GM12864 (cell line): ENCODE results near the gene MSI2.

ENCODE experiments used
- DNase-seq: peaks from one replicate; pipeline ENCODE4 v3.0.0-alpha.2; 2011; ENCODE audit warnings: low read depth
- H3K4me3 ChIP-seq: 2 replicates; pipeline ENCODE4 v1.5.1; 2011; ENCODE audit warnings: mild to moderate bottlenecking, low read depth, low read length, control low read depth
- TF ChIP-seq, protein P1 (sequence below): IDR thresholded peaks from 2 replicates; pipeline ENCODE4 v1.5.1; 2011; ENCODE audit warnings: low read depth, mild to moderate bottlenecking, moderate library complexity, low read length, control low read depth, inconsistent platforms; ENCODE audit errors: missing control alignments

The MSI2 gene

GRCh38 chr17:57440522-57441269, 184.4 kb downstream of the MSI2 start:
- TF ChIP-seq, protein P1, sequence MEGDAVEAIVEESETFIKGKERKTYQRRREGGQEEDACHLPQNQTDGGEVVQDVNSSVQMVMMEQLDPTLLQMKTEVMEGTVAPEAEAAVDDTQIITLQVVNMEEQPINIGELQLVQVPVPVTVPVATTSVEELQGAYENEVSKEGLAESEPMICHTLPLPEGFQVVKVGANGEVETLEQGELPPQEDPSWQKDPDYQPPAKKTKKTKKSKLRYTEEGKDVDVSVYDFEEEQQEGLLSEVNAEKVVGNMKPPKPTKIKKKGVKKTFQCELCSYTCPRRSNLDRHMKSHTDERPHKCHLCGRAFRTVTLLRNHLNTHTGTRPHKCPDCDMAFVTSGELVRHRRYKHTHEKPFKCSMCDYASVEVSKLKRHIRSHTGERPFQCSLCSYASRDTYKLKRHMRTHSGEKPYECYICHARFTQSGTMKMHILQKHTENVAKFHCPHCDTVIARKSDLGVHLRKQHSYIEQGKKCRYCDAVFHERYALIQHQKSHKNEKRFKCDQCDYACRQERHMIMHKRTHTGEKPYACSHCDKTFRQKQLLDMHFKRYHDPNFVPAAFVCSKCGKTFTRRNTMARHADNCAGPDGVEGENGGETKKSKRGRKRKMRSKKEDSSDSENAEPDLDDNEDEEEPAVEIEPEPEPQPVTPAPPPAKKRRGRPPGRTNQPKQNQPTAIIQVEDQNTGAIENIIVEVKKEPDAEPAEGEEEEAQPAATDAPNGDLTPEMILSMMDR, result peak; percentile 36
- no peak for DNase-seq
- H3K4me3 ChIP-seq, result no peak overlapping the region

- TF ChIP-seq, protein P1, result no peak
- DNase-seq, result no peak
- H3K4me3 ChIP-seq, result no peak overlapping the region
Measured at GRCh38 chr17:57441270-57441600, 184.9 kb downstream of the MSI2 start.

DNA sequence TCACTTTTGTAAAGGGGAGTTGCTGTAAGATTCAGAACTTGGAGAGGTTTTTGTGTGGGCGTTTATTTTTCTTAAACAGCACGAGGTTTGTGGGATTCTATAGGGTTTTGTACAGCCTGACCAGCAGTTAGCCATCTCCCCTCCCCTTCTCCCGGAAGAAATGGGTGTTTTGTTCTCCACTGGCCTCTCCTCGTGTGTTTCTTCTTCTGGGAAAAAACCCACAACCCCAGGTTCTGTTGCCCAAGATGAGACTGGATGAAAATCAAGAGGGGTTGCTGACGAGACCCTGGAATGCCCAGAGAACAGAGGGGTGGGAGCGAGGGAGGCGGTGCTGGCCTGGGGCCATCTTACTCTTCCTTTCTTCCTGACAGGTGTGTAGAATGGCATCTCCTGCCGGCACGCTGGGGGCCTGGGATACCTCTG, 186.1 kb downstream of the MSI2 start:
- H3K4me3 ChIP-seq, result no peak overlapping the region
- TF ChIP-seq, protein P1, result no peak
- DNase-seq, result no peak

- no peak overlapping the region for H3K4me3 ChIP-seq
- no peak for DNase-seq
- TF ChIP-seq, protein P1, result no peak
Measured at GRCh38 chr17:57442914-57443571, 186.7 kb downstream of the MSI2 start.

- TF ChIP-seq, protein P1, result no peak
- no peak for DNase-seq
- H3K4me3 ChIP-seq, result no peak overlapping the region
Measured at GRCh38 chr17:57443781-57444180, 187.5 kb downstream of the MSI2 start.

DNA sequence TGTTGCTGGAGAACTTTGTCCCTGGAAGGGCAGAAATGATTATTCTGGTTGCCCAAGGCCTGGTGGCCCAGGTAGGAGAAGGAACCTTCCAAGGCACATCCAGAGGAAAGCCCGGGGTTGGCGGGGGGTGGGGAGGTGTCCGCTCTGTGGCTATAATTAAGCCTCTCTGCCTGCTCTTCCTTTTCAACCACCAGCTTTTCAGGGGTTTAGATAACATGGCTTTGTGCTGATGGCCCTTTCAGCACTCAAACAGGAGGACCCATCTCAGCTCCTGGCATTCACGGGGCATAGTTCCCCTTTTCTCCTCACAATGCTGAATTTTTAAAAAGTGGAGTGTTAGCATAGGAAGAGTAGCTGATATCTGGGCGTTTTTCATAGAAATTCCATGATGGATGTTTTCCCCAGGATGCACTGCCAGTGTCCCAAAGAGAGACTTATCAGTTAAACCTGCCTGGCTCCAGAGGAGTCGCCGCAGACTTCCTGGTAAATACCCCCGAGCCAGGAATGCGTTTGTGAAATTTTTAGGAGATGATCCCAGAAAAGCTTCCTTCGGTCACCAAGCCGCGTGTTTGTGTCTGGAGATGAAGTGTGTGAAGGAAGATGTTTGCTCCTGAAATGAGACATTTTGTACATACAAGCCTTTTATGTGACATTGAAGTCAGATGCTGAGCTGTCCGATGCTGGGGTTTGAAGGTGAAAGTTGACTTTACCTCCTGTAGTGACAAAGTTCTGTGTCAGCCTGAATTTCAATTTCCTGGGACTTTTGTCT, 188.5 kb downstream of the MSI2 start:
- TF ChIP-seq, protein P1, result no peak
- H3K4me3 ChIP-seq, result no peak overlapping the region
- DNase-seq, result no peak
